ENCODE measurements around the gene LRRC75A.

DNA sequence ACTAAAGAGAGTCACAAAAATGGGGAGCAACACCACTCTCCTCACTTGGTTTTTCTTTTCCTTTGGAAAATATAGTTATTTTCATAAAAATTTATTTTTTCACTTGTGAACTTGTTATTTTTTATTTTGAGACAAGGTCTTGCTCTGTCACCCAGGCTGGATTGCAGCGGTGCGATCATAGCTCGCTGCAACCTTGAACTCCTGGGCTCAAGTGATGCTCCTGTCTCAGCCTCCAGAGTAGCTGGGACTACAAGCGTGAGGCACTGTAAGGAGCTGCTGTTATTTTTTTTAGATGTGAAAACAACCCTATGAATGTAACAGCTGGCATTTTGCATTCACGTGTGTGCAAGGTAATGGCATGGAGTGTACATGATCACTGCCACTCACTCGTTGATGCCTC lies 24.9 kb downstream of the LRRC75A start:
- TF ChIP-seq, protein P1, sequence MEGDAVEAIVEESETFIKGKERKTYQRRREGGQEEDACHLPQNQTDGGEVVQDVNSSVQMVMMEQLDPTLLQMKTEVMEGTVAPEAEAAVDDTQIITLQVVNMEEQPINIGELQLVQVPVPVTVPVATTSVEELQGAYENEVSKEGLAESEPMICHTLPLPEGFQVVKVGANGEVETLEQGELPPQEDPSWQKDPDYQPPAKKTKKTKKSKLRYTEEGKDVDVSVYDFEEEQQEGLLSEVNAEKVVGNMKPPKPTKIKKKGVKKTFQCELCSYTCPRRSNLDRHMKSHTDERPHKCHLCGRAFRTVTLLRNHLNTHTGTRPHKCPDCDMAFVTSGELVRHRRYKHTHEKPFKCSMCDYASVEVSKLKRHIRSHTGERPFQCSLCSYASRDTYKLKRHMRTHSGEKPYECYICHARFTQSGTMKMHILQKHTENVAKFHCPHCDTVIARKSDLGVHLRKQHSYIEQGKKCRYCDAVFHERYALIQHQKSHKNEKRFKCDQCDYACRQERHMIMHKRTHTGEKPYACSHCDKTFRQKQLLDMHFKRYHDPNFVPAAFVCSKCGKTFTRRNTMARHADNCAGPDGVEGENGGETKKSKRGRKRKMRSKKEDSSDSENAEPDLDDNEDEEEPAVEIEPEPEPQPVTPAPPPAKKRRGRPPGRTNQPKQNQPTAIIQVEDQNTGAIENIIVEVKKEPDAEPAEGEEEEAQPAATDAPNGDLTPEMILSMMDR (IDR thresholded peaks at IDR 0.05), result no peak
- TF ChIP-seq, protein P2, sequence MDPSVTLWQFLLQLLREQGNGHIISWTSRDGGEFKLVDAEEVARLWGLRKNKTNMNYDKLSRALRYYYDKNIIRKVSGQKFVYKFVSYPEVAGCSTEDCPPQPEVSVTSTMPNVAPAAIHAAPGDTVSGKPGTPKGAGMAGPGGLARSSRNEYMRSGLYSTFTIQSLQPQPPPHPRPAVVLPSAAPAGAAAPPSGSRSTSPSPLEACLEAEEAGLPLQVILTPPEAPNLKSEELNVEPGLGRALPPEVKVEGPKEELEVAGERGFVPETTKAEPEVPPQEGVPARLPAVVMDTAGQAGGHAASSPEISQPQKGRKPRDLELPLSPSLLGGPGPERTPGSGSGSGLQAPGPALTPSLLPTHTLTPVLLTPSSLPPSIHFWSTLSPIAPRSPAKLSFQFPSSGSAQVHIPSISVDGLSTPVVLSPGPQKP (IDR thresholded peaks at IDR 0.05; ENCODE audit: low read depth, low read length), result no peak

Data from A549 (cell line).